Mesenchymal stem cell (in vitro differentiated cells and primary cell): ENCODE measurements around the gene STX7.

ENCODE experiments used
- DNase-seq: peaks from one replicate; pipeline ENCODE4 v3.0.0-alpha.2; 2013
- H2AFZ ChIP-seq: one replicate; pipeline ENCODE4 v1.6.1; 2013; ENCODE audit warnings: low read depth, mild to moderate bottlenecking, control low read depth, inconsistent platforms, low read length, moderate library complexity
- H2AK5ac ChIP-seq: 2 replicates; pipeline ENCODE4 v1.6.1; 2013; ENCODE audit warnings: low read length, moderate library complexity, mild to moderate bottlenecking, inconsistent platforms; ENCODE audit not compliant: severe bottlenecking
- H2BK120ac ChIP-seq: one replicate; pipeline ENCODE4 v1.6.1; 2013; ENCODE audit warnings: low read depth, mild to moderate bottlenecking, inconsistent platforms, low read length, moderate library complexity
- H2BK12ac ChIP-seq, 2 experiments: one replicate each; pipeline ENCODE4 v1.6.1; 2013; ENCODE audit warnings: inconsistent platforms in 2 of 2, low read length in 2 of 2, mild to moderate bottlenecking in 2 of 2, moderate library complexity in 2 of 2, control low read depth in 1 of 2
- H2BK15ac ChIP-seq: one replicate; pipeline ENCODE4 v1.6.1; 2013; ENCODE audit warnings: mild to moderate bottlenecking, low read depth, inconsistent platforms; ENCODE audit not compliant: poor library complexity, severe bottlenecking
- H2BK5ac ChIP-seq: 2 replicates; pipeline ENCODE4 v1.6.1; 2013; ENCODE audit warnings: low read depth, mild to moderate bottlenecking, low read length, control low read depth, inconsistent platforms; ENCODE audit not compliant: poor library complexity, severe bottlenecking
- H3K14ac ChIP-seq, 2 experiments: one replicate each; pipeline ENCODE4 v1.6.1; 2013; ENCODE audit warnings: inconsistent platforms in 2 of 2, low read length in 2 of 2, control low read depth in 1 of 2, mild to moderate bottlenecking in 1 of 2, moderate library complexity in 1 of 2
- H3K18ac ChIP-seq, 2 experiments: one replicate each; pipeline ENCODE4 v1.6.1; 2013; ENCODE audit warnings: inconsistent platforms in 2 of 2, low read length in 2 of 2, control low read depth in 1 of 2, low read depth in 1 of 2, mild to moderate bottlenecking in 1 of 2
- H3K23ac ChIP-seq, 2 experiments: one replicate each; pipeline ENCODE4 v1.6.1; 2013; ENCODE audit warnings: inconsistent platforms in 2 of 2, low read length in 2 of 2, mild to moderate bottlenecking in 2 of 2, moderate library complexity in 2 of 2, control low read depth in 1 of 2
- H3K27ac ChIP-seq: 2 replicates; pipeline ENCODE4 v1.5.1; 2013; ENCODE audit warnings: mild to moderate bottlenecking, moderate library complexity, low read length, control low read depth, inconsistent platforms; ENCODE audit not compliant: poor library complexity, severe bottlenecking
- H3K27me3 ChIP-seq, 2 experiments: 2 replicates each; pipeline versions ENCODE4 v1.6.1 to v1.7.0; 2013; ENCODE audit warnings: low read length in 2 of 2, mild to moderate bottlenecking in 2 of 2, moderate library complexity in 2 of 2, control low read depth in 1 of 2, inconsistent platforms in 1 of 2; ENCODE audit not compliant: control insufficient read depth in 1 of 2, insufficient read depth in 1 of 2
- H3K36me3 ChIP-seq, 2 experiments: 2 replicates each; pipeline versions ENCODE4 v1.6.1 to v1.7.0; 2013; ENCODE audit warnings: low read length in 2 of 2, control low read depth in 1 of 2, inconsistent platforms in 1 of 2, low read depth in 1 of 2, mild to moderate bottlenecking in 1 of 2; ENCODE audit not compliant: insufficient read depth in 2 of 2, control insufficient read depth in 1 of 2
- H3K4ac ChIP-seq, 2 experiments: one replicate each; pipeline ENCODE4 v1.6.1; 2013; ENCODE audit warnings: inconsistent platforms in 2 of 2, low read length in 2 of 2, mild to moderate bottlenecking in 2 of 2, moderate library complexity in 2 of 2, control low read depth in 1 of 2, low read depth in 1 of 2
- H3K4me1 ChIP-seq: 2 replicates; pipeline ENCODE4 v1.6.1; 2013; ENCODE audit warnings: low read depth, low read length, control low read depth; ENCODE audit not compliant: control insufficient read depth, insufficient read depth
- H3K4me2 ChIP-seq: 2 replicates; pipeline ENCODE4 v1.6.1; 2013; ENCODE audit warnings: low read length, mild to moderate bottlenecking, inconsistent platforms; ENCODE audit not compliant: poor library complexity, severe bottlenecking
- H3K4me3 ChIP-seq, 2 experiments: 2 replicates each; pipeline versions ENCODE4 v1.5.1 to v1.7.0; 2013; ENCODE audit warnings: low read length in 2 of 2, mild to moderate bottlenecking in 2 of 2, control low read depth in 1 of 2, low read depth in 1 of 2; ENCODE audit not compliant: insufficient read depth in 1 of 2
- H3K79me1 ChIP-seq: replicated peaks from 2 replicates; pipeline ENCODE4 v1.6.1; 2013; ENCODE audit warnings: mild to moderate bottlenecking, control low read depth, low read length, inconsistent platforms; ENCODE audit not compliant: poor library complexity, severe bottlenecking
- H3K9ac ChIP-seq: 2 replicates; pipeline ENCODE4 v1.7.0; 2013; ENCODE audit warnings: mild to moderate bottlenecking, low read length, moderate library complexity
- H3K9me3 ChIP-seq: 2 replicates; pipeline ENCODE4 v1.7.0; 2013; ENCODE audit warnings: mild to moderate bottlenecking, low read length; ENCODE audit not compliant: control insufficient read depth
- H4K8ac ChIP-seq: one replicate; pipeline ENCODE4 v1.6.1; 2013; ENCODE audit warnings: inconsistent platforms, mild to moderate bottlenecking, low read length, moderate library complexity
- H4K91ac ChIP-seq: one replicate; pipeline ENCODE4 v1.6.1; 2013; ENCODE audit warnings: mild to moderate bottlenecking, low read length, inconsistent platforms
- WGBS: methylation state at CpG from one replicate; pipeline ENCODE4 v1.1.7; 2013; ENCODE audit warnings: mixed read lengths; 5-methylcytosine and 5-hydroxymethylcytosine counted together

STX7 gene

GRCh38 chr6:132446855-132447241 lies 66.1 kb downstream of the STX7 start:
- Histone ChIP-seq H3K79me1 (no peaks in the 10 kb centered on the region), H3K36me3 (peaks cover 9 to 38% of the 10 kb centered on the region in 2 experiments), H3K4me2 (no peak overlapping the region), H3K9ac (peak overlapping the region; percentile 46), H2BK12ac (no peak overlapping the region), H2AFZ (no peak overlapping the region), H3K18ac (no peak overlapping the region), H3K23ac (no peak overlapping the region), H2BK5ac (no peak overlapping the region), H3K27ac (peak overlapping the region; percentile 2), H3K4me1 (no peaks in the 10 kb centered on the region), H3K27me3 (no peaks in the 10 kb centered on the region), H2BK120ac (no peak overlapping the region), H3K9me3 (peaks cover 11% of the 10 kb centered on the region), H3K4ac (no peak overlapping the region), H4K91ac (no peak overlapping the region), H3K4me3 (no peak overlapping the region), H4K8ac (no peak overlapping the region), H2BK15ac (no peak overlapping the region), H2AK5ac (no peak overlapping the region), H3K14ac (no peak overlapping the region)
- DNase-seq = no peak
- 93% methylated on average over 3 of the region's 5 CpGs for WGBS

GRCh38 chr6:132446141-132446854 lies 66.6 kb downstream of the STX7 start:
- H3K23ac ChIP-seq = no peak overlapping the region
- no peak overlapping the region for H2BK5ac ChIP-seq
- no peaks in the 10 kb centered on the region for H3K27me3 ChIP-seq
- H4K8ac ChIP-seq = no peak overlapping the region
- H2BK15ac ChIP-seq = no peak overlapping the region
- no peak overlapping the region for H3K4ac ChIP-seq
- 100% methylated on average over 2 of the region's 4 CpGs for WGBS
- no peak overlapping the region for H2AK5ac ChIP-seq
- DNase-seq = no peak
- H3K14ac ChIP-seq = no peak overlapping the region
- H3K9ac ChIP-seq = peak overlapping the region; percentile 46
- H3K79me1 ChIP-seq = no peaks in the 10 kb centered on the region
- H3K36me3 ChIP-seq = peaks cover 9 to 36% of the 10 kb centered on the region in 2 experiments
- H3K27ac ChIP-seq = peak overlapping the region; percentile 65
- no peak overlapping the region for H3K4me3 ChIP-seq
- no peak overlapping the region for H4K91ac ChIP-seq
- H2AFZ ChIP-seq = no peak overlapping the region
- no peak overlapping the region for H2BK12ac ChIP-seq
- H2BK120ac ChIP-seq = no peak overlapping the region
- H3K4me2 ChIP-seq = no peak overlapping the region
- peaks cover 16% of the 10 kb centered on the region for H3K9me3 ChIP-seq
- H3K18ac ChIP-seq = no peak overlapping the region
- no peaks in the 10 kb centered on the region for H3K4me1 ChIP-seq

DNA sequence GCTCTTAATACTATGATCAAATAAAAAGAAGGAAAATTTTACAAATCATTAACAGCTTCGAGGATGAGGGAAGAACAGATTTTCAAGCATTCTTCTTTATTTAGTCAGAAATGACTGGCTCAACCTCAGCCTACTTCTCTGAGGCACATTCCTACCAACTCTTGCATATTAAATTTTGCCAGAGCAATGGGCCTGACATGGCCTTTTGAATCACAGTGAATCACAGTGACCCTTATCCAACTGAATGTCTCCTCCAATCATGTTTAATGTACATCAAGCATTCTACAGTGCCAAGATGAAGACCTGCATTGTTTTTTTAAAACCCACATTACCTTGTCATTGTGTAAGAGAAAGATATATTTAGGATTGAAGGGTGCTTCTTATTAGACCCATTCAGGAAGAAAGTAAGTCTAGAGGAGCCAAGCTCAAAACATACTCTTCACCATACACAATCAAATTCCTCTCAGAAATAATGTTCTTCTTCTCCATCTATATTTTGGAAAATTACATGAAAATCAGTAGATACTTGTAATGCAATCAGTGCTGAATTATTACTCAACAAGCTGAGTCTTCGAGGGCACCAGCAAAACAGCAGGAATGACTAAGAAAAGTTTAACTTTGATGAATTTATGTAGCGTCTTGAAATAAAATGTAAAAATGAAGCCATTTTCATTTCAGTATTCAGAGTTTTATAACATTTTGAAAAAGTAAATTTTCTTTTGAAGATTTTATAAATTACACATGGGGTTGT lies 67.5 kb downstream of the STX7 start:
- Histone ChIP-seq H3K36me3 (peaks cover 6 to 33% of the 10 kb centered on the region in 2 experiments), H3K9ac (peak overlapping the region; percentile 72), H3K4me2 (no peak overlapping the region), H2AFZ (no peak overlapping the region), H2AK5ac (no peak overlapping the region), H2BK15ac (no peak overlapping the region), H3K9me3 (peaks cover 20% of the 10 kb centered on the region), H3K23ac (no peak overlapping the region), H3K14ac (no peak overlapping the region), H2BK12ac (no peak overlapping the region), H3K27ac (peak overlapping the region; percentile 76), H3K4me3 (no peak overlapping the region), H4K8ac (no peak overlapping the region), H3K79me1 (no peaks in the 10 kb centered on the region), H2BK120ac (no peak overlapping the region), H3K4me1 (no peaks in the 10 kb centered on the region), H3K27me3 (no peaks in the 10 kb centered on the region), H3K18ac (no peak overlapping the region), H2BK5ac (no peak overlapping the region), H3K4ac (no peak overlapping the region), H4K91ac (no peak overlapping the region)
- DNase-seq = peak; percentile 55
- 46% methylated on average over 2 of the region's 3 CpGs for WGBS

DNA sequence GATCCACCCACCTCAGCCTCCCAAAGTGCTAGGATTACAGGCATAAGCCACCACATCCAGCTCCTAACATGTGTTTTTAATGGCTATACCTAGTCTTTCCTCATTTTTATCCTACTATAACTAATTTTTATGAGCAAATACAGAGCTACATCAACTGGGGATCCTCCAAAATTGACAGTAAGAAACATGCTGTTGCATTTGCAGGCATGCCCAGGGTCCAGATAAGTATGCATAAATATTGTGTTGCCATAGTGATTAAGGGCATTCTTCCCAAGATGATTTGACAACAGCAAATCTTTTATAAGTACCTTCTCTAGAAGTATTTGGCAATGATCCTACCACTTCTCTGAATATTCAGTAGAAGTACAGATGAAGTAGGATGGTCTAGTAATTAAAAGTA lies 69.7 kb downstream of the STX7 start:
- no peak overlapping the region for H3K4me2 ChIP-seq
- no peak overlapping the region for H3K14ac ChIP-seq
- H3K36me3 ChIP-seq = peaks cover 0 to 18% of the 10 kb centered on the region in 2 experiments
- H3K4me3 ChIP-seq = peak overlapping the region in 1 of 2 experiments; percentile 13
- peak; percentile 53 for DNase-seq
- H3K9me3 ChIP-seq = peaks cover 20% of the 10 kb centered on the region
- H2BK120ac ChIP-seq = no peak overlapping the region
- H3K79me1 ChIP-seq = no peaks in the 10 kb centered on the region
- H2BK12ac ChIP-seq = no peak overlapping the region
- no peak overlapping the region for H2BK5ac ChIP-seq
- H3K23ac ChIP-seq = no peak overlapping the region
- no peak overlapping the region for H3K9ac ChIP-seq
- H2AK5ac ChIP-seq = no peak overlapping the region
- no peak overlapping the region for H3K27ac ChIP-seq
- H3K4ac ChIP-seq = no peak overlapping the region
- H3K4me1 ChIP-seq = no peaks in the 10 kb centered on the region
- no peak overlapping the region for H2AFZ ChIP-seq
- no peak overlapping the region for H4K8ac ChIP-seq
- no peak overlapping the region for H2BK15ac ChIP-seq
- no peak overlapping the region for H4K91ac ChIP-seq
- no peaks in the 10 kb centered on the region for H3K27me3 ChIP-seq
- H3K18ac ChIP-seq = no peak overlapping the region
